BE2C (cell line): ENCODE measurements around the gene HAGHL.

Experiments used
- DNase-seq: peaks from one replicate; pipeline ENCODE4 v3.0.0-alpha.2; 2020
- H3K27me3 ChIP-seq: fragments of 250-450 bp; sonication (Bioruptor Pico); 2 replicates; pipeline ENCODE4 v1.5.1; 2020; ENCODE audit warnings: mild to moderate bottlenecking
- H3K36me3 ChIP-seq: fragments of 250-450 bp; sonication (Bioruptor Pico); 2 replicates; pipeline ENCODE4 v1.5.1; 2020; ENCODE audit warnings: mild to moderate bottlenecking
- H3K4me1 ChIP-seq: fragments of 250-450 bp; sonication (Bioruptor Pico); 2 replicates; pipeline ENCODE4 v1.5.1; 2020
- H3K4me3 ChIP-seq: 2 replicates; pipeline ENCODE4 v1.5.1; 2011; ENCODE audit warnings: low read depth, low read length
- H3K9me3 ChIP-seq: fragments of 250-450 bp; sonication (Bioruptor Pico); 2 replicates; pipeline ENCODE4 v1.5.1; 2020
- TF ChIP-seq, protein P1 (sequence below): IDR thresholded peaks from 2 replicates; pipeline ENCODE4 v1.5.1; 2012; ENCODE audit warnings: mild to moderate bottlenecking, low read depth, low read length

Gene HAGHL

DNA sequence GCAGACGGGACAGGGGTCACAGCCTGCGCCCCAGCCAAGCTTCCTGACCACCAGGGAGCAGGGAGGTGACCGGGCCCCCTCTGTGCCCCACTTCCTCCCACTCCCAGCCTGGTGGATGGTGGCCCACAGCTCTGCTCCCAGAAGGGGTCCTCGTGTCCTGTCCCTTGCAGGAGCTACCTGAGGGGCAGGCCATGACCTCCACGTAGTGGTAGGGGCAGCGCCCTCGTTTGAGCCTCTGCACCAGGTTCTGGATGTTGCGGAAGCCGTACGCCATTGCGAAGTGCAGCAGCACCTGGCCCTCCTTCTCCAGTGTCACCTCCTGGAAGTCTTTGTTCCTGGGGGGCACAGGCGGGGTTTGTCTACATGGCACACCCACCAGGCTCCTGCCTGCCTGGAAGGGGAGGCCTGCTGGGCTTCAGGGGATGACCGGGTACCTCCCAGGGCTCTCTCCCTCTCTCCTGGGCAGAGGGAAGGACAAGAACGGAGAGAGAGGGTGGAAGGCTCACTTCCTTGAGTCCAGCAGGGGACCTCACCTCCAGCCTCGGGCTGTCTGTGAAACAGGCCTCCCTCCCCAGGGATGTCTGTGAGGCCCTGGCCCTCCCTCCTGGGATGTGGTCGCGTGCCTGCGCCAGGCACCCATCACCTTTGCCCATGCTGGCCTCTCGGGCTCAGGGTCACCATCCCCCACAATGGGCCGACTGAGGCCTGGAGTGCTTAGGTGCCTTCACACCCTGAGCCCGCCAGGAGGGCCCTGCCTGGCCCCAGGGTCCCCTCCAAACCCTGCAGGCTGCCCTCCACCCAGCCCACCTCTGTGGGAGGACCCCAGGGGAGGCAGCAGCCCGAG lies 4.0 kb downstream of the HAGHL start:
- TF ChIP-seq, protein P1, sequence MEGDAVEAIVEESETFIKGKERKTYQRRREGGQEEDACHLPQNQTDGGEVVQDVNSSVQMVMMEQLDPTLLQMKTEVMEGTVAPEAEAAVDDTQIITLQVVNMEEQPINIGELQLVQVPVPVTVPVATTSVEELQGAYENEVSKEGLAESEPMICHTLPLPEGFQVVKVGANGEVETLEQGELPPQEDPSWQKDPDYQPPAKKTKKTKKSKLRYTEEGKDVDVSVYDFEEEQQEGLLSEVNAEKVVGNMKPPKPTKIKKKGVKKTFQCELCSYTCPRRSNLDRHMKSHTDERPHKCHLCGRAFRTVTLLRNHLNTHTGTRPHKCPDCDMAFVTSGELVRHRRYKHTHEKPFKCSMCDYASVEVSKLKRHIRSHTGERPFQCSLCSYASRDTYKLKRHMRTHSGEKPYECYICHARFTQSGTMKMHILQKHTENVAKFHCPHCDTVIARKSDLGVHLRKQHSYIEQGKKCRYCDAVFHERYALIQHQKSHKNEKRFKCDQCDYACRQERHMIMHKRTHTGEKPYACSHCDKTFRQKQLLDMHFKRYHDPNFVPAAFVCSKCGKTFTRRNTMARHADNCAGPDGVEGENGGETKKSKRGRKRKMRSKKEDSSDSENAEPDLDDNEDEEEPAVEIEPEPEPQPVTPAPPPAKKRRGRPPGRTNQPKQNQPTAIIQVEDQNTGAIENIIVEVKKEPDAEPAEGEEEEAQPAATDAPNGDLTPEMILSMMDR, result no peak
- peaks cover 46% of the 10 kb centered on the region for H3K36me3 ChIP-seq

DNA sequence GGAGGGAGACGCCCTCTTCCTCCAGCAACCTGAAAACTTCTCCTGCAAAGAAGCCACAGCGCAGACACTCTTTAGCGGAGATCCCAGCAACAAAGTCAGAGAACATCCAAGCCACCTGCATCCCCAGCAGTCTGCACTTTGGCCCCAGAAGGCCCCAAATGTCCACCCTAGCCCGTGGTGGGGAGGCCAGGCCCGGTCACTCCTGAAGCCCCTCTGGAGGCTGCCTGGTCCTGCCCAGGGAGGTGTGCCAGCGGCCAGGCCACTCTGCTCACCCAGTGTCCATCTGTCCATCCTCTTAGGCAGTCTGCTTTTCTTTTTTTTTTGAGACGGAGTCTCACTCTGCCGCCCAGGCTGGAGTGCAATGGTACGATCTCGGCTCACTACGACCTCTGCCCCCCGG lies 5.4 kb downstream of the HAGHL start:
- no peaks in the 10 kb centered on the region for H3K4me1 ChIP-seq
- peaks cover 60% of the 10 kb centered on the region for H3K36me3 ChIP-seq
- no peaks in the 10 kb centered on the region for H3K27me3 ChIP-seq
- TF ChIP-seq, protein P1, result no peak
- no peak overlapping the region for H3K4me3 ChIP-seq
- no peak for DNase-seq
- no peaks in the 10 kb centered on the region for H3K9me3 ChIP-seq

More for the DNA sequence above, 4.0 kb downstream of the HAGHL start:
- Histone ChIP-seq H3K27me3 (no peaks in the 10 kb centered on the region), H3K4me3 (no peak overlapping the region), H3K4me1 (peaks cover 7% of the 10 kb centered on the region), H3K9me3 (no peaks in the 10 kb centered on the region)
- DNase-seq, result no peak

DNA sequence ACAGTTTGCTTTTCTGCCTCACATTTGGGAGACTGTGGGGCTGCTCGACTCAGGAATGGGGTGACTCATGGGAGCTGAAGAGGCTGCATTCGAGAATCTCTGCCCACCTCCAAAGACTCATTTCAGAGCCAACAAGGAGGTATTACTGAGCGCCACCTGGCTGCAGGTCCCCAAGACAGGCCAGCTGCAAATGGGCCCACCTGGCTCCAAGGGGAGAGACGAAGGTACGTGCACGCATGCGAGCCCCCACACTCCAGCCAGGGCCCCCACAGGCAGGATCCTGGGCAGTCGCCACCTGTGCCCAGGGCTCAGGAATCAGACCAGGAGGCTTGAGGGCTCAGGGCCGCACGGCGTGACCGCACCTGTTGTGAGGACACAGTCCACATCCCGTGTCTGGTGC lies 6.0 kb downstream of the HAGHL start:
- H3K27me3 ChIP-seq, result no peaks in the 10 kb centered on the region
- H3K4me3 ChIP-seq, result no peak overlapping the region
- H3K4me1 ChIP-seq, result no peaks in the 10 kb centered on the region
- peaks cover 66% of the 10 kb centered on the region for H3K36me3 ChIP-seq
- no peaks in the 10 kb centered on the region for H3K9me3 ChIP-seq
- DNase-seq, result no peak
- TF ChIP-seq, protein P1, result 0 out of 2 replicates have a peak, but pooled peaks have one; percentile 12

DNA sequence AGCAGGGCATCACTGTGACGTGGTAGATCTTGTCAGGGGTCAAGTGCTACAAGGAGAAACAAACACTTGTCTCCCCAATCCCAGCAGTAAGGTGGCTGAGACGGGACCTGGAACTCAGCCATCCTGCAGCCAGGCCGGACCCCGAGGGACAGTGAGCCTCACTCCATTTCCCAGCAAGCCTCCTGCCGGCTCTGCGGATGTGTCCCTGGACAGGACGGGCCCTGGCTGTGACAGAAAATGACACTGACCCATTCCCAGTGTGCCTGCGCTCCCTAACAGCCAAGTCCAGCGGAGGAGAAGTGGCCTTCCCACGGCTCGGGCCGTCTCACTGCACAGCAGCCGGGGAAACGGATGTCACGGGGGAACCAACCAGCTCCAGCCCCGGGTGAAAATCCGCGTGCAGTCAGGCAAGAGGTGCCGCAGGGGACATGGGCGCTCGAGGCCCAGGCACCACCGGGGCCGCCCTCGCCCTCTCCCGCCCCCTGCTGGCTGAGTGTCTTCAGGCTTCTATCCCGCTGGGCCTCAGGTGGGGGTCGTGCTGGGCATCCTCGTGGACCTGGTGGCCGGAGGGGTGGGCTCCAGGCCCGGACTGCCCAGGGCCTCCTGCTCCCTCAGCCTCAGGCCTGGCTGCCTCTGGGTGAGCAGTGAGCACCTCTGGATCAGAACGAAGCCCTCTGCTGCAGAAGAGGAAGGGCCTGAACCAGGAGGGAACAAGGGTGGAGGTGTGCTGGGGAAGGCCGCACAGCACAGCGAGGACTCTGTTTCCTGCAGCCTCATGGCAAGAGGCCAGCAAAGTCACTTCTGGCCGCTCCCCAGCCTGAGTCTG lies 6.7 kb downstream of the HAGHL start:
- peak; percentile 83 for DNase-seq
- Histone ChIP-seq H3K4me1 (no peaks in the 10 kb centered on the region), H3K27me3 (no peaks in the 10 kb centered on the region), H3K36me3 (peaks cover 68% of the 10 kb centered on the region), H3K9me3 (no peaks in the 10 kb centered on the region), H3K4me3 (no peak overlapping the region)
- TF ChIP-seq, protein P1, result peak; percentile 65

DNA sequence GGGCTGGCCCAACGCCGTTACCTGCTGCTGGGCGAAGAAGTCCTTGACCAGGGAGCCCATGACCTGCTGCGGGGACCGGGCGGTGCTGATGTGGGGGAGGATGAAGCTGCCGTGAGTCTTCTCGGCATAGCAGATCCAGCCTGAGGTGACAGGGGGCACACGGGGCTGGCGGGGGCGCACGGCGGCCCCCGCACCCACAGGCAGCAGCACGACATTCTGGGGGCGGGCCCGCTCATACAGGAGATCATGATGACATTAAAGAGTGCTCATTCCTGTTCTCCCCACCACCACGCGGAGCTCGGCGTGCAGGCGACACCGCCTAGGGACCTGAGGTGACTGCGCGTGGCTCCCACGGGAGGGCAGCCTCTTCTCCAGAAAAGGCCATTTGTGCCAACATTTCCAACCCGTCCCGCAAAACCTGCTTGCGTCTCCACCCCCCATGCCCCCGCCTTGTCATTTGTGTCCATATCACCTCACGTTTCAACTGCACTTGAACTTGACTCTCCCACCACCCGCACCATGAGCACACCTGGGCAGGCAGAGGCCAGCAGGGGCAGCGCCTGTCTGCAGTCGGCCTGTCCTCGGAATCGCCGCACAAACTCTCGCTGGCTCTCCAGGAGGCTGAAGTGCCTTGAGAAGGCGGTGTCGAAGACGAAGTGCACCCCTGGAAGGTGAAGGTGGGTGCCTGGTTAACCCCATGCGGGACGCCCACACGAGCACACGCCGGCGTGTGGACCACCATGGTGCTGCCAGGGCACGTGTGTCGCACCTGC lies 7.5 kb downstream of the HAGHL start:
- peaks cover 70% of the 10 kb centered on the region for H3K36me3 ChIP-seq
- no peak for DNase-seq
- no peaks in the 10 kb centered on the region for H3K9me3 ChIP-seq
- no peaks in the 10 kb centered on the region for H3K27me3 ChIP-seq
- H3K4me1 ChIP-seq, result no peaks in the 10 kb centered on the region
- no peak overlapping the region for H3K4me3 ChIP-seq
- TF ChIP-seq, protein P1, result no peak
